ENCODE measurements around the gene SERPINI2.
A peak's percentile ranks its signal among the peaks of the same experiment; 100 is the strongest.
"Not testable (repeated sequence)": the region's sequence is repeated elsewhere in the genome, so short reads cannot be mapped to it uniquely, and the experiment has no call there.

Gene SERPINI2

GRCh38 chr3:167450195-167450594 lies 23.6 kb downstream of the SERPINI2 start:
- no peak for DNase-seq (ENCODE audit: low spot score)

GRCh38 chr3:167445491-167445890 lies 28.4 kb downstream of the SERPINI2 start:
- no peak for DNase-seq (ENCODE audit: low spot score)

- no peak for DNase-seq (ENCODE audit: low spot score)
Observed at GRCh38 chr3:167441256-167441655, 32.6 kb downstream of the SERPINI2 start.

- no peak for DNase-seq (ENCODE audit: low spot score)
Observed at GRCh38 chr3:167437428-167438139, 36.3 kb downstream of the SERPINI2 start.

GRCh38 chr3:167426962-167427361 lies 46.9 kb downstream of the SERPINI2 start:
- DNase-seq (ENCODE audit: low spot score), result not testable (repeated sequence)

GRCh38 chr3:167422396-167422795 lies 51.4 kb downstream of the SERPINI2 start:
- not testable (repeated sequence) for DNase-seq (ENCODE audit: low spot score)

- DNase-seq (ENCODE audit: low spot score), result no peak
Observed at GRCh38 chr3:167409611-167410010, 64.2 kb downstream of the SERPINI2 start.

GRCh38 chr3:167406876-167407492 lies 66.9 kb downstream of the SERPINI2 start:
- DNase-seq (ENCODE audit: low spot score), result peak; percentile 8

GRCh38 chr3:167397826-167398225 lies 76.0 kb downstream of the SERPINI2 start:
- DNase-seq (ENCODE audit: low spot score), result no peak

GRCh38 chr3:167396075-167396474 lies 77.8 kb downstream of the SERPINI2 start:
- DNase-seq (ENCODE audit: low spot score), result no peak

GRCh38 chr3:167394003-167394402 lies 79.8 kb downstream of the SERPINI2 start:
- DNase-seq (ENCODE audit: low spot score), result no peak

All from AG08396 (cell line).